ENCODE measurements around the gene RASGRF2. TPM values are rescaled to one million over a fixed set of nuclear protein-coding genes. Genes with fewer than 3 reads are reported as not detected.

The RASGRF2 gene
- total RNA-seq, 1 donor from 2014 or later, result 2.5 TPM

GRCh38 chr5:81181576-81182316 is 221.6 kb downstream of the RASGRF2 start:
- TF ChIP-seq, protein P1, sequence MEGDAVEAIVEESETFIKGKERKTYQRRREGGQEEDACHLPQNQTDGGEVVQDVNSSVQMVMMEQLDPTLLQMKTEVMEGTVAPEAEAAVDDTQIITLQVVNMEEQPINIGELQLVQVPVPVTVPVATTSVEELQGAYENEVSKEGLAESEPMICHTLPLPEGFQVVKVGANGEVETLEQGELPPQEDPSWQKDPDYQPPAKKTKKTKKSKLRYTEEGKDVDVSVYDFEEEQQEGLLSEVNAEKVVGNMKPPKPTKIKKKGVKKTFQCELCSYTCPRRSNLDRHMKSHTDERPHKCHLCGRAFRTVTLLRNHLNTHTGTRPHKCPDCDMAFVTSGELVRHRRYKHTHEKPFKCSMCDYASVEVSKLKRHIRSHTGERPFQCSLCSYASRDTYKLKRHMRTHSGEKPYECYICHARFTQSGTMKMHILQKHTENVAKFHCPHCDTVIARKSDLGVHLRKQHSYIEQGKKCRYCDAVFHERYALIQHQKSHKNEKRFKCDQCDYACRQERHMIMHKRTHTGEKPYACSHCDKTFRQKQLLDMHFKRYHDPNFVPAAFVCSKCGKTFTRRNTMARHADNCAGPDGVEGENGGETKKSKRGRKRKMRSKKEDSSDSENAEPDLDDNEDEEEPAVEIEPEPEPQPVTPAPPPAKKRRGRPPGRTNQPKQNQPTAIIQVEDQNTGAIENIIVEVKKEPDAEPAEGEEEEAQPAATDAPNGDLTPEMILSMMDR (IDR thresholded peaks at IDR 0.05; ENCODE audit: unreplicated experiment), result no peak
- no peak overlapping the region for H3K4me3 Mint-ChIP-seq (ENCODE audit: unreplicated experiment)
- H3K9me3 Mint-ChIP-seq (ENCODE audit: unreplicated experiment), result no peaks in the 10 kb centered on the region
- DNase-seq (ENCODE audit: low spot score), result no peak
- H3K27ac Mint-ChIP-seq (ENCODE audit: unreplicated experiment), result no peak overlapping the region
- no peaks in the 10 kb centered on the region for H3K27me3 Mint-ChIP-seq (ENCODE audit: unreplicated experiment)
- peaks cover 2% of the 10 kb centered on the region for H3K4me1 Mint-ChIP-seq (ENCODE audit: unreplicated experiment)
- H3K36me3 Mint-ChIP-seq (ENCODE audit: low read depth, unreplicated experiment), result no peaks in the 10 kb centered on the region

- Mint-ChIP-seq H3K36me3 (ENCODE audit: low read depth, unreplicated experiment) (no peaks in the 10 kb centered on the region), H3K27me3 (ENCODE audit: unreplicated experiment) (no peaks in the 10 kb centered on the region), H3K4me3 (ENCODE audit: unreplicated experiment) (no peak overlapping the region), H3K4me1 (ENCODE audit: unreplicated experiment) (peaks cover 2% of the 10 kb centered on the region), H3K27ac (ENCODE audit: unreplicated experiment) (no peak overlapping the region), H3K9me3 (ENCODE audit: unreplicated experiment) (no peaks in the 10 kb centered on the region)
- TF ChIP-seq, protein P1 (IDR thresholded peaks at IDR 0.05; ENCODE audit: unreplicated experiment), result no peak
- DNase-seq (ENCODE audit: low spot score), result no peak
Measured at GRCh38 chr5:81182396-81183390, 222.5 kb downstream of the RASGRF2 start.

DNA sequence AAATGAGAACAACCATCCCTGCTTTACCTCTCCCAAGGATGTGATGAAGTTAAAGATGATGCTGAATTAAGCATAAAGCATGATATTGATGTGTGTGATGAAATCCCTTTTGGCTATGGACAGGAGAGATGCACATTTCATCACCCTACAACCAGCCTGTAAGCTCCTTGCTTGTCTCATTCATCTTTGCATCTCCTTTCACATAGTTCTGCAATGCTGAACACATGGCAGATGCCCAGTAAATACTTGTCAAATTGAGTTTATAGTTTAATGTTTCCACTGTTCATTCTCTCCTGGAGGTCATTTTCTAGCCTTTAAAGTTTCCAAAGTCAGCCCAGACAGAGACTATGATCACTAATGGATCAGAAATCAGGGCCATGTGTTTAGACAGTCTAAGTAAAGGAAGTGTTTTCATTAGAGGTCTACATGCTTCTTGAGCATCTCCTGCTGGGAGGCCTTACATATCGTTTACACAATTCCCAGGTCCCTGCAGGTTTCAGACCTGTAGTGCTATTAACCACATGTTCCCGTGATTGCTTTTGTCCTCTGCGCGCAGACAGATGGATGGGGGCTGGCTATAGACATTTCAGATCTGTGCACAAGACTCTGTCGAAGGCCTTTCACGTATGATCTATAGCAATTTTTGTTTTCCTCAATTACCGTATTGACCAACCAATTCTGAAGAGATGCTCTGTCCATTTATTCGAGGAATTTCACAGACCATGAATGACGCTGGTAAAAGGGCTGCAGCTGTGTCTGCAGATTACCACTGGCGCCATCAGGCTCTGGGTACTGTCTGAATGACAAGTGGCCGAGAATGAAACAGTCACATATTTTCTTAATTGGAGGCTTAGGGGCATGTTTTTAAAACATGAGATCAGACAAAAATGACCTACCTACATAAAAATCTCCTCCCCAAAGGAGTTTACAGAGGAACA is 223.9 kb downstream of the RASGRF2 start:
- TF ChIP-seq, protein P1 (IDR thresholded peaks at IDR 0.05; ENCODE audit: unreplicated experiment), result no peak
- H3K27me3 Mint-ChIP-seq (ENCODE audit: unreplicated experiment), result no peaks in the 10 kb centered on the region
- no peak overlapping the region for H3K4me3 Mint-ChIP-seq (ENCODE audit: unreplicated experiment)
- no peak for DNase-seq (ENCODE audit: low spot score)
- H3K36me3 Mint-ChIP-seq (ENCODE audit: low read depth, unreplicated experiment), result no peaks in the 10 kb centered on the region
- H3K4me1 Mint-ChIP-seq (ENCODE audit: unreplicated experiment), result no peaks in the 10 kb centered on the region
- no peaks in the 10 kb centered on the region for H3K9me3 Mint-ChIP-seq (ENCODE audit: unreplicated experiment)
- H3K27ac Mint-ChIP-seq (ENCODE audit: unreplicated experiment), result no peak overlapping the region

GRCh38 chr5:81184749-81185110 is 224.6 kb downstream of the RASGRF2 start:
- TF ChIP-seq, protein P1 (IDR thresholded peaks at IDR 0.05; ENCODE audit: unreplicated experiment), result no peak
- DNase-seq (ENCODE audit: low spot score), result no peak
- Mint-ChIP-seq H3K27ac (ENCODE audit: unreplicated experiment) (no peak overlapping the region), H3K4me3 (ENCODE audit: unreplicated experiment) (no peak overlapping the region), H3K4me1 (ENCODE audit: unreplicated experiment) (no peaks in the 10 kb centered on the region), H3K27me3 (ENCODE audit: unreplicated experiment) (no peaks in the 10 kb centered on the region), H3K9me3 (ENCODE audit: unreplicated experiment) (no peaks in the 10 kb centered on the region), H3K36me3 (ENCODE audit: low read depth, unreplicated experiment) (no peaks in the 10 kb centered on the region)
